Prostate gland (tissue), 2 donors: Measurements from ENCODE around the gene SH3PXD2B.

ENCODE experiments used
- CTCF ChIP-seq, 4 experiments: fragments of 200-600 bp in 2 of 4; fragments of 450-650 bp in 2 of 4; sonication (generic) in 2 of 4; IDR thresholded peaks; 1 replicate in 3 of 4; 2 replicates in 1 of 4; pipeline ENCODE4 v1.5.1; 2016 to 2019; ENCODE audit warnings: antibody characterized with exemption in 4 of 4, mild to moderate bottlenecking in 2 of 4, moderate library complexity in 2 of 4
- POLR2AphosphoS5 ChIP-seq: sonication (generic); formaldehyde crosslinking; IDR thresholded peaks from one replicate; pipeline ENCODE4 v1.6.1; 2017; ENCODE audit warnings: antibody characterized with exemption

GRCh38 chr5:172412724-172413286 is 41.5 kb downstream of the SH3PXD2B start:
- TF ChIP-seq POLR2AphosphoS5: no peak
- TF ChIP-seq CTCF (IDR thresholded peaks at IDR 0.05): no peak
